Measurements from ENCODE around the gene EVC2.
"Not testable (repeated sequence)": the region's sequence is repeated elsewhere in the genome, so short reads cannot be mapped to it uniquely, and the experiment has no call there.

Gene EVC2

DNA sequence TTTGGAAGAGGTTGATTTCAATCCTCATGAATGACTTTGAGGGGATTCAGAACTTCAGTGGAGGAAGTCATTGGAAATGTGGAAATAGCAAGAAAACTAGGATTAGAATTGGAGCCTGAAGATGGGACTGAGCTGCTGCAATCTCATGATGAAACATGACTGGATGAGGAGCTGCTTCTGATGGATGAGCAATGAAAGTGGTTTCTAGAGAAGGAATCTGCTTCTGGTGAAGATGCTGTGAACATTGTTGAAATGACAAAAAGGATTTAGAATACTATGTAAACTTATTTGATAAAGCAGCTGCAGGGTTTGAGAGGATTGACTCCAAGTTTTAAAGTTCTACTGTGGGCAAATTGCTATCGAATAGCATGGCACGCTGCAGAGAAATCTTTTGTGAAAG is 29.7 kb upstream of the EVC2 start:
- no peak for DNase-seq

GRCh38 chr4:5735463-5735862 is 27.1 kb upstream of the EVC2 start:
- no peak for DNase-seq

GRCh38 chr4:5734853-5735252 is 26.5 kb upstream of the EVC2 start:
- DNase-seq = no peak

DNA sequence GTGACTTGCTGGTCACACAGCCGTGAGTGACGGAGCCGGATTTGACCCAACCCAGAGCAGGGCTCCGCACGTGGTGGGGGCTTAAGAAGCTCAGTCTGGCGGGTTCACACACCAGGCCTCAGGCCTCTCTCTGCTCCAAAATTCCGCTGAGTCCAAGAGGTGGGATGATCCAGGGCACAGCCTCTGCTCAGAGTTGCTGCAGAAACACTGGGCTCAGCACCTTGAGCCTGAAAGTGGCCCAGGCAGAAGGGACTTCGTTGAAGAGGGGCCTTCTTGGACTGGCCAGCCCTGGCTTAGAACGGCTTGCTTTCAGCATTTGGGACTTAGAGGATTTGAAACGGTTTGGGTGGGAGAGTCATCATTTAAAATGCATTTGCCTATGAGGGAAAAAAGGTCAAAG is 23.8 kb upstream of the EVC2 start:
- no peak for DNase-seq

- DNase-seq = no peak
These were observed 22.9 kb upstream of the EVC2 start for GRCh38 chr4:5730993-5731990.

GRCh38 chr4:5730436-5730835 is 22.1 kb upstream of the EVC2 start:
- no peak for DNase-seq

DNA sequence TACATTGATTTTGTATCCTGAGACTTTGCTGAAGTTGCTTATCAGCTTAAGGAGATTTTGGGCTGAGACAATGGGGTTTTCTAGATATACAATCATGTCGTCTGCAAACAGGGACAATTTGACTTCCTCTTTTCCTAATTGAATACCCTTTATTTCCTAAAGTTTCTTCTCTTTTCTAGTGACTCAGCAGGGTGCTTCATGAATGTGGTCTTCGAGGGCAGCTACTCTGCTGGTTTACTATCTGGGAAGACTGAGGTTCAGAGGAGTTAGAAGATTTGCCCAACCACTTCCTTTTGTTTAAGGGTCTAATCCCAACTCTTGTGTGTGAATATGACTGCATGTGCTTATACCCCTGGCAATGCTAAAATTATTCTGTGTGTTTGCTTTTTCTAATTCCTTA is 20.1 kb upstream of the EVC2 start:
- not testable (repeated sequence) for DNase-seq

DNA sequence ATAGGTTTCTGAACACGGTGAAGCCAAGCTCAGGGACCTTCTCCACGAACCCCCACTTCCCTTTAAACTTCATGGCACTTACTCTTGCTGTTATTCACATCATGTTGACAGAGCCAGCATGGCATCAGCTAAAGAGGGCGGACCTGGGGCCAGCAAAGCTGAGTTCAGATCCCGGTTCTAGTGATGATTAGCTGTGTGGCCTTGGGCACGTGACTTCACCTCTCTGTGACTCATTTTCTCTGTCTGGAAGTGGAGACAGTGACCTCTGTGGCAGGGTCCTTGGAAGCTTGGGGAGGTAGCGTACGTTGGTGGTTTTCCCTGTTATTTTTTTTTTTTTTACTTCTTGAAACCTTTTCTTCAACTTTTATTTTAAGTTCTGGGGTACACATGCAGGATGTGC is 16.0 kb upstream of the EVC2 start:
- DNase-seq = no peak

DNA sequence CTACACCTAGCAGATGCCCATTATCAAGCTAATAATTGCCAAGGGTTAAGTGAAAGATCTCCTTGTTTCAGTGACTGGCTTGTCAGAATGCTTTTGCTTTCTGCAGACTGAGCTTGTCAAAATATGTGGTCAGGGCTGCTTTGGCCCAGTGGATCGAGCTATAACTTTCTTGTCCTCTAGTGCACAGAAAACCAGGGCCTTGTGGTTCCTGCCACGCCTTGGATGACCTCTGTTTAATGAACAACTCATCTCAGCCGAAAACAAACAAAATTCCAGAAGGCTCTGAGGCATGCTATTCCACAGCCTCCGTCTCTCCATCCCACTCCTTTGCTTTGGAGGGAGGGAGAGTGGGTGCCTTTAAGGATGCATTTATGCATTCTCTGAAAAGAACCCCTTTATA is 14.0 kb upstream of the EVC2 start:
- DNase-seq = no peak

DNA sequence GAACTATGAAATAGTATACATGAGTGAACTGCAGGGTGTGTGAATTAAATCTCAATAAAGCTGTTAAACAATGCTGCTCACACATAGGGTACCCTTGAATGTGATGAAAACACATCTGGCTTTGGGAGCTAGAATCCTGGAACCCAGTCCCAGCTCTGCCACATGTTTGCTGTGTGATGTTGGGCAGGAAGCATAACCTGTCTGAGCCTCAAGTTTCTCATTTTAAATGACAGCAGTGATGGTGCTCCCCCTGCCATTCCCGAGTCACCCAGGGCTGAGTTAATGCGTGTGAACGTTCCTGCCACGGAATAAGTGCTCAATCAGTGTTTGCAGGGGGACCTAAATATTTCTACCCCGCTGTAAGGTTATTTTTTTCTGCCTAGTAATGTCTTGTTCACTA is 13.6 kb upstream of the EVC2 start:
- no peak for DNase-seq

GRCh38 chr4:5720980-5721379 is 12.6 kb upstream of the EVC2 start:
- DNase-seq = no peak

- DNase-seq = no peak
These were observed 11.9 kb upstream of the EVC2 start for GRCh38 chr4:5720157-5720850.

DNA sequence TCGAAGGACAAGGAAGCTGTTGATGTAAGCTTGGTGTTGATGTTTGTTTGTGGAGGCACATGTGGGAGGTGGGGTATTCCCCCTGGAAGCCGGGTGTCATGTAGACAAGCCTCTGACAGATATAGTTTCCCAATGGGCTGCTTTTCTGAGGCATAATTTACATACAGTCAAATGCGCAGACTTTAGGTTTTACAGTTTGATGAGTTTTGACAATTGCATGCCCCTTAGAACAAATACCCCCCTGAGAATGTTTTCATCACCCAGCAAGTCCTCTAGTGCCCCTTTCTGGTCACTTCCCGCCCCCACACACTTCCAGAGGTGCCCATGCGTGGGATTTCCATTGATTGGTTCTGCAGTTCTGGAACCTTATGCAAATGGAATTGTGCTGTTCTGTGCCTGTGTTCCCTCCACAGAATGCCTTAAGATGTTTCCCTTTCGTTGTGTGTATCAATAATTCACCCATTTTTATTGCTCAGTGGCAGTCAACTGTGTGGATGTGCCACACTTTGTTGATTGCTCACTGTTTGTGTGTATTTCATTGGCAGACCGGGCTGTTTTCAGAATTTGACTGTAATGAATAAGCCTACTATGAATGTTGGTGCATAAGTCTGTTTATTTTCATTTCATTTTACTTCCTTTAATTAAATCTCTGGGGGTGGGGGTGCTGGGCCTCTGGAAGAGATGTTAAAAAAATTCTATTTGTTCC is 11.1 kb upstream of the EVC2 start:
- no peak for DNase-seq

GRCh38 chr4:5718411-5718810 is 10.1 kb upstream of the EVC2 start:
- no peak for DNase-seq

DNA sequence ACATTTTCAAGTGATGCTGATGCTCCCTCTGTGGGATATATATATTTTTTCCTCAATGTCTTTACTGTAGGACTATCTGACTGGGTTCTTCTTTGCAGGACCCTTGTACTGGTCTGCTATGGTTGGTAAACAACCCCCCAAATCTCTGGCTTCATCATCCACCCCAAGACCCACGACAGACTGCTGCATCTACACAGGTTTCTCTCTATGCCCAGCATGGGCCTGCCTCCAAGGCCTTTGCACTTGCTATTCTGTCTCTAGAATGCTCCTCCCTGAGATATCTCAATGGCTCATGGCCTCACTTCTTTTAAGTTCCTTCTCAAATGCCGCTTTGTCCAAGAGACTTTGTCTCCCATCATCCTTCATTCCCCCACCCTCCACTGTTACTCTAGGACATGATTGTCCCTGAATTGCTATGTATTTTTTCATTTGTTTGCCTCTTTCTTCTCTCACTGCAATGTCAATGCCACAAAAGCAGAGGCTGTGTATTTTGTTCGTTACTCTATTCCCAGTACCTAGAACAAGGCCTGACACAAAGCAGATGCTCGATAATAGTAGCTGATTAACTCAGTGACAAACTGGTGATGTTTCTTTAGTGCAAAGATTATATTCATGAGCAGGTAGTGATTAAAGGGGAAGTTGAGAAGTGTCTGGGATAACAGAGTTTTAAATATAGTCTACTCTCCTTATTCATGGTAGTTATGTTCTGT is 9.2 kb upstream of the EVC2 start:
- no peak for DNase-seq

GRCh38 chr4:5716391-5716790 is 8.0 kb upstream of the EVC2 start:
- no peak for DNase-seq

DNA sequence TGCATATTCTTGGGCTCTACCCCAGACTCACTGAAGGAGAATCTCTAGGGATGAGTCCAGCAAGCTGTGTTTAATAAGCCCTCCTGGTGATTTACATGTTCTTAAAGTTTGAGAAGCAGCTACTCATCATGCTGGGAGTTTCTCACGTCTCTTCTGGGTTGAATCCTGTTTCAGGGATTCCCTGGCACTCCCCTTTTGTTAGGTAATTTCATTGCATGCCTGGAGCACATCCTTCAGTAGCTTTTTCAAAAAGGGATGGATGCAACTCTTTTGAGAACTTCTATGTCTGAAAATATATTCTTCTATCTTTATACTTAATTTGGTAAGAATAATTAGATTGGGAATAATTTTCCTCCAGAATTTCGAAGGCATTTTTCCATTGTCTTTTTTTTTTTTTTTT is 7.0 kb upstream of the EVC2 start:
- no peak for DNase-seq

DNA sequence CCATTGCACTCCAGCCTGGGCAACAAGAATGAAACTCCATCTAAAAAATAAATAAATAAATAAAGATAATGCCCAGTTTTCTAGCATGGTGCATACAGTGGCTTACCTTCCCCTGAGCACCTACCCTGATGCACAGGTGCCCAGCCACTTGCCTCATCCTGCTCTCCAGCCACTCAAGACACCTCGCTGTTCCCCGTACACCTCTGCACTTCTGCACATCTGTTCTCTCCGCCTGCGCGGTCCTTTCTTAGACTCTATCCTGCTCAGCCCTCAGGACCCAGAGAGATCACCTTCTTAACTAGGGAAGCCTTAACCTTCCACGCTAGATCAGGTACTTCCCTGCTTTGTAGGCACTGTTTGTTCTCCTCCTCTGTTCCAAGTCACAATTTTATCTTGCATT is 5.5 kb upstream of the EVC2 start:
- no peak for DNase-seq

- DNase-seq = no peak
These were observed 4.6 kb upstream of the EVC2 start for GRCh38 chr4:5712931-5713330.

- DNase-seq = no peak
These were observed 4.2 kb upstream of the EVC2 start for GRCh38 chr4:5712517-5712916.

DNA sequence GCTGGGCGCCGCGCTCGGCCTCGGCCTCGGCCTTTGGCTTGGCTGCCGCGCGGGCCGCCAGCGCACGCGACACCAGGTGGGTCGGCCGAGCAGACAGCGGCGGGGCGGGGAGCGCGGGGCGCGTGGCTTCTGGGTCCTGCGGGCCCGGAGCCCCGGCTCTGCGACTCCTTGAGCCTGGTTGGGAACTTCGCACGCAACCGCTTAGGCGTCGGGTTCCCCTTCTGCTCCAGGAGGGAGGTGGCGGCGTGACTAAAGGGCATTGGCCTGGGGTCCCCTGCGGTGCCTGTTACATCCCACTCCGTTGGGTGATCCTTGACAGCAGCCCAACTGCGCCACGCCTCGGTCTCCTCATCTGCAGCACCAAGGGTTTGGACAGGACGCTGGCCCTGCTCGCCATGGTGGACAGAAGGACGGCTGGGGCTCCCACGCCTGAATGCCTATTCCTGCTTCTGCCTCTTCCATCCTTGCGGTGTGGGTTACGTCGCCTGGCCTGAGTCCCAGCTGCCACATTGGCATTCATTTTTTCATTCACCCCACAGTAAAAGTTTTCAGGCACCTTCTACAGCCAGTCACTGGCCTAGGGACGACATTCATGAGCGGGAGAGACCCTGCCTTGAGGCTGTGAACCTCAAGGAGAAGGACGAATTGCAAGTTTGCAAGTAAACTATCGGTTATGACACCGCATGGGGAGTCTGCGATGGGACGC is 3.3 kb upstream of the EVC2 start:
- DNase-seq = no peak

DNA sequence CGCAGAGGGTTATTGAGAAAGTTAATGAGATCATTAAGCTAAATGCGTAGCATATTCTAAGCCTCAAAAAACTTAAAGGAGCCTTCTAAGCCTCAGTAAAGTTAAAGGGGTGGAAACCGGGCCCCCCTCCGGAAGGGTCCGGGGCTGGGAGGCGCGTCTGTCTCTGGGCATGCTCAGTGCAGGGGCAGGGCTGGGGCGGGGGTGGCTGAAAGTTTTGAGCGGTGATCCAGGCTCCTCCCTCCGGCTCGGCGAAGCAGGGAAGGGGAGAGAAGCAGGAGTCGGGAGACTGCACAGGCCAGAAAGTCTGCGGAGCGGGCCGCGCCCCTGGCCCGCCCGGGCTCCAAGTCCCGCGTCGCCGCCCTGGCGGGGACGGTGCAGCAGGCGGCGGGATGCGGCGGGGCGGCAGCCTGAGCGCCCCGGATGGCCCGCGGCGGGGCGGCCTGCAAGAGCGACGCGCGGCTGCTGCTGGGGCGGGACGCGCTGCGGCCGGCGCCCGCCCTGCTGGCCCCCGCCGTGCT is 2.7 kb upstream of the EVC2 start, which contains the start of gene EVC:
Gene EVC, plus strand, starts transcription at position 241 of the 518 bp plus-strand sequence. Its CDS starts 180 bp downstream, at position 421.
- DNase-seq = no peak
